HepG2 (cell line): Measurements from ENCODE around the gene OTOGL. TPM values are rescaled to one million over a fixed set of nuclear protein-coding genes. Genes with fewer than 3 reads are reported as not detected.

ENCODE experiments used
- HNRNPL ChIP-seq: fragments of 200-400 bp; formaldehyde crosslinking; IDR thresholded peaks from 2 replicates; pipeline ENCODE4 v1.6.1; 2017; ENCODE audit warnings: mild to moderate bottlenecking, low read depth, low read length
- KDM5B ChIP-seq: sonication (generic); formaldehyde crosslinking; IDR thresholded peaks from 2 replicates; pipeline ENCODE4 v1.4.0; 2020; ENCODE audit warnings: missing genetic modification reagents, mild to moderate bottlenecking, borderline replicate concordance
- SKIL ChIP-seq: sonication (generic); formaldehyde crosslinking; IDR thresholded peaks from 2 replicates; pipeline ENCODE4 v1.8.0; 2022; ENCODE audit warnings: missing genetic modification reagents, mild to moderate bottlenecking, moderate library complexity, borderline replicate concordance
- ZNF430 ChIP-seq: sonication (generic); formaldehyde crosslinking; IDR thresholded peaks from 2 replicates; pipeline ENCODE4 v1.9.0; 2021; ENCODE audit warnings: mild to moderate bottlenecking, missing genetic modification reagents
- ZNF629 ChIP-seq: sonication (generic); formaldehyde crosslinking; conservative IDR thresholded peaks from 2 replicates; pipeline ENCODE4 v1.5.0; 2020; ENCODE audit warnings: missing genetic modification reagents
- polyA plus RNA-seq, 8 experiments: library from polyadenylated mRNA; depleted of rRNA in 3 of 8; stranded (reverse) in 7 of 8; unstranded in 1 of 8; fragments of >200 nt; fragmentation: Illumina TruSeq in 4 of 8; extraction: Trizol in 4 of 8; gene quantifications; 2 replicates each; pipeline versions ENCODE4 v1.2.1 to v1.2.3, GENCODE V29; 2011 to 2016; ENCODE audit warnings: low read depth in 4 of 8, missing spikeins in 1 of 8, mixed read lengths in 1 of 8; ENCODE audit not compliant: insufficient read depth in 1 of 8
- total RNA-seq, 5 experiments: library from RNA; depleted of rRNA; stranded (reverse); fragments of >200 nt; fragmentation: Illumina TruSeq; extraction: Trizol; gene quantifications; 2 replicates each; pipeline ENCODE4 v1.2.3, GENCODE V29; 2016; ENCODE audit warnings: low read depth in 1 of 5
- TF ChIP-seq, protein P1 (sequence below): sonication (generic); formaldehyde crosslinking; IDR thresholded peaks from 2 replicates; pipeline ENCODE4 v1.4.0; 2020; ENCODE audit warnings: mild to moderate bottlenecking, missing genetic modification reagents

OTOGL gene
- total and polyA plus RNA-seq, 2 of the 13 experiments (the other 11 are each of a cell fraction or from before 2014, with no cell fraction given): not detected

- TF ChIP-seq, protein P1, sequence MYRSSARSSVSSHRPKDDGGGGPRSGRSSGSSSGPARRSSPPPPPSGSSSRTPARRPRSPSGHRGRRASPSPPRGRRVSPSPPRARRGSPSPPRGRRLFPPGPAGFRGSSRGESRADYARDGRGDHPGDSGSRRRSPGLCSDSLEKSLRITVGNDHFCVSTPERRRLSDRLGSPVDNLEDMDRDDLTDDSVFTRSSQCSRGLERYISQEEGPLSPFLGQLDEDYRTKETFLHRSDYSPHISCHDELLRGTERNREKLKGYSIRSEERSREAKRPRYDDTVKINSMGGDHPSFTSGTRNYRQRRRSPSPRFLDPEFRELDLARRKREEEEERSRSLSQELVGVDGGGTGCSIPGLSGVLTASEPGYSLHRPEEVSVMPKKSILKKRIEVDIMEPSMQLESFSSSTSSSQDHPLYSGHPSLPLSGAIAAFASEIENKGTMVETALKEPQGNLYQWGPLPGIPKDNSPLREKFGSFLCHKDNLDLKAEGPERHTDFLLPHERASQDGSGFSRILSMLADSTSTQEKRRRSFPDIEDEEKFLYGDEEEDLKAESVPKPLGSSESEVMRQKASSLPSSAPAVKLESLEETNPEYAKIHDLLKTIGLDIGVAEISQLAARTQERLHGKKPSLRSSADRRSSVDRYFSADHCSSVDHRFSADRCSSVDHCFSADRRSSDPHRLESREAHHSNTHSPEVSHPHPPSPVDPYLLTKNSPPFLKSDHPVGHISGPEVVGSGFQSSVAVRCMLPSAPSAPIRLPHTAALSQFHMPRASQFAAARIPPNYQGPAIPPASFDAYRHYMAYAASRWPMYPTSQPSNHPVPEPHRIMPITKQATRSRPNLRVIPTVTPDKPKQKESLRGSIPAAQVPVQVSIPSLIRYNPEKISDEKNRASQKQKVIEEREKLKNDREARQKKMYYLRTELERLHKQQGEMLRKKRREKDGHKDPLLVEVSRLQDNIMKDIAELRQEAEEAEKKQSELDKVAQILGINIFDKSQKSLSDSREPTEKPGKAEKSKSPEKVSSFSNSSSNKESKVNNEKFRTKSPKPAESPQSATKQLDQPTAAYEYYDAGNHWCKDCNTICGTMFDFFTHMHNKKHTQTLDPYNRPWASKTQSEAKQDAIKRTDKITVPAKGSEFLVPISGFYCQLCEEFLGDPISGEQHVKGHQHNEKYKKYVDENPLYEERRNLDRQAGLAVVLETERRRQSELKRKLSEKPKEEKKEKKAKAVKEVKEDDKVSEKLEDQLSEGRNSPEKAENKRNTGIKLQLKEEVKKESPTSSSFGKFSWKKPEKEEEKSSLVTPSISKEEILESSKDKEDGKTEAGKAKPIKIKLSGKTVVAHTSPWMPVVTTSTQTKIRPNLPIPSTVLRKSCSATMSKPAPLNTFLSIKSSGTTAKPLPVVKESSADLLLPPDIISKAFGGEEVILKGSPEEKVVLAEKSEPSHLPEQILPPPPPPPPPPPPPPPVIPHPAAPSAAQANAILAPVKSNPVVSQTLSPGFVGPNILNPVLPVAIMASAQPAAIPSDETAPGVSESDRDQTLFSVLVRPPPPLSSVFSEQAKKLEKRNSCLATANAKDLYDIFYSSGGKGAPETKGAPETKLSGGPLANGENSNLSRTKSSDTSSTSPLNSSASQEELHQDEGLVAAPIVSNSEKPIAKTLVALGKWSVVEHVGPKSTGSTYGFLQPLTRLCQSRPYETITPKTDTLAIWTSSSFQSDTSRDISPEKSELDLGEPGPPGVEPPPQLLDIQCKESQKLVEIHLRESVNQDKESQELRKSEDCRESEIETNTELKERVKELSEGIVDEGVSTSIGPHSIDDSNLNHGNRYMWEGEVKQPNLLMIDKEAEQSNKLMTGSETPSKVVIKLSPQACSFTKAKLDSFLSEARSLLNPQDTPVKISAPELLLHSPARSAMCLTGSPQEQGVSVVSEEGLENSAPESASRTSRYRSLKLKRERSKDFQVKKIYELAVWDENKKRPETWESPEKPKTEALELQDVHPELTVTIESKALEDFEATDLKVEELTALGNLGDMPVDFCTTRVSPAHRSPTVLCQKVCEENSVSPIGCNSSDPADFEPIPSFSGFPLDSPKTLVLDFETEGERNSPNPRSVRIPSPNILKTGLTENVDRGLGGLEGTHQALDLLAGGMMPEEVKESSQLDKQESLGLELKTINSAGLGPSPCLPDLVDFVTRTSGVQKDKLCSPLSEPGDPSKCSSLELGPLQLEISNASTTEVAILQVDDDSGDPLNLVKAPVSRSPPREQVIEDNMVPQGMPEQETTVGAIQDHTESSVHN: no peak
- TF ChIP-seq ZNF629 (CRISPR knock-in tag) (no peak), KDM5B (CRISPR knock-in tag) (no peak), SKIL (CRISPR knock-in tag) (no peak), ZNF430 (CRISPR knock-in tag) (no peak), HNRNPL (no peak)
- TF ChIP-seq, all 625 proteins: peak for 0
These were observed 73.9 kb downstream of the OTOGL start (continued) for GRCh38 chr12:80173083-80173864.
